Measurements from ENCODE around the gene STUM. TPM values are rescaled to one million over a fixed set of nuclear protein-coding genes. Genes with fewer than 3 reads are reported as not detected.

Gene STUM
- total RNA-seq, 2 donors from 2014 or later, result 1.0 to 3.2 TPM

DNA sequence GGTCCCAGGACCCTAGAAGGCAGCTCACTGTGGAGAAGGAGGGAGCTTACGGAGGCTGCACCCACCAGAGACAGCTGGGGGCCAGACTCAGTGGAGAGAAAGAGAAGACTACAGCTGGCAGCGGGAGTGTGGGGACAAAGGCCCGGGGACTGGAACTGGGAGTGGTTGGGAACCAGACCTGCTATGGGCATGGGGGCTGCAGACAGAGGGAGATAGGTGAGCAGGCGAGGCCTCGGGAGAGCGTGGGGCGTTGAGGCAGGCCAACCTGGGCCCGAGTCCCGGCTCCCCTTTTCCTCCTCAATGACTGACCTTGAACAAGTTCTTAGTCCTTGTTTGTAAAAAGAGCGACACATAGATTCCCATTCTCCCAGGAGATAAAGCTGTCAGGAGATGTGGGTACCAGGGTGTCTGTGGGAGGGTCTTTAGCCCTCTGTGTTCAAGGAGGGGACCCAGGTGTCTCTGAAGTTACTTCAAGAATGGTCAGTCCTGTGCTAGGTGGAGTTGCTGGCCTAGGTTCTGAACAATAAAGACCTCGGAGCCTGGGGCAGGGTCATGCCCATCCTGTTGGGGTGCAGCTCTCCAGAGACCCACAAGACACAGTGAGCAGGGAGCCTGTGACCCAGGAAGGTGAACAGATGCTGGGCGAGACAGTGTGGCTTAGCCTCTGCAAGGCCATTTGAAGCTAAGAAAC, 102.6 kb downstream of the STUM start:
- Histone ChIP-seq H3K36me3 (peaks cover 5% of the 10 kb centered on the region), H3K9ac (ENCODE audit: low read depth in 2 of 2, low read length in 2 of 2) (no peak overlapping the region), H3K4me3 (no peak overlapping the region), H3K4me1 (peaks cover 7% of the 10 kb centered on the region), H3K27ac (no peak overlapping the region), H3K9me3 (no peaks in the 10 kb centered on the region), H3K27me3 (no peaks in the 10 kb centered on the region)
- intact Hi-C loops (cut with DNase I), result no loop called here
- no peak for DNase-seq
- TF ChIP-seq, protein P1, sequence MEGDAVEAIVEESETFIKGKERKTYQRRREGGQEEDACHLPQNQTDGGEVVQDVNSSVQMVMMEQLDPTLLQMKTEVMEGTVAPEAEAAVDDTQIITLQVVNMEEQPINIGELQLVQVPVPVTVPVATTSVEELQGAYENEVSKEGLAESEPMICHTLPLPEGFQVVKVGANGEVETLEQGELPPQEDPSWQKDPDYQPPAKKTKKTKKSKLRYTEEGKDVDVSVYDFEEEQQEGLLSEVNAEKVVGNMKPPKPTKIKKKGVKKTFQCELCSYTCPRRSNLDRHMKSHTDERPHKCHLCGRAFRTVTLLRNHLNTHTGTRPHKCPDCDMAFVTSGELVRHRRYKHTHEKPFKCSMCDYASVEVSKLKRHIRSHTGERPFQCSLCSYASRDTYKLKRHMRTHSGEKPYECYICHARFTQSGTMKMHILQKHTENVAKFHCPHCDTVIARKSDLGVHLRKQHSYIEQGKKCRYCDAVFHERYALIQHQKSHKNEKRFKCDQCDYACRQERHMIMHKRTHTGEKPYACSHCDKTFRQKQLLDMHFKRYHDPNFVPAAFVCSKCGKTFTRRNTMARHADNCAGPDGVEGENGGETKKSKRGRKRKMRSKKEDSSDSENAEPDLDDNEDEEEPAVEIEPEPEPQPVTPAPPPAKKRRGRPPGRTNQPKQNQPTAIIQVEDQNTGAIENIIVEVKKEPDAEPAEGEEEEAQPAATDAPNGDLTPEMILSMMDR (IDR thresholded peaks at IDR 0.05), result no peak

DNA sequence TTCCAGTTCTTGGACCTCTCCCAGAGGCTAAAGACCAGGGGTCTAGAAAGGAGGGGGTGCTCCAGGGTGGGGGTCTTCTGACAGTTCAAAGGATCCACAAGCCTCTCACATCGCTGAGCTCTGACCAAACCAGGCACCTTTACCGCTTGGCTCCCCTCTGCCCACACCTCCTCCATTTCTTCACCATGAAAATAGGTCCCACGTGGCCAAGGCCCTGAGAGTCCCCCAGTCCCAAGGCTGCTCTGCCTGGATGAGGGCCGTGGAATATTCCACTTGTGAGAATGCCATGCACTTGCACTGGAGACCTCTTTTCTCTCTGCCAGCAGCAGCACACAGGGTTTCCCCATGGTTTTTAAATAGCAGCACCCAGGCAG, 103.2 kb downstream of the STUM start:
- no peak for DNase-seq
- Histone ChIP-seq H3K36me3 (peaks cover 1% of the 10 kb centered on the region), H3K4me3 (no peak overlapping the region), H3K27ac (no peak overlapping the region), H3K27me3 (no peaks in the 10 kb centered on the region), H3K9ac (ENCODE audit: low read depth in 2 of 2, low read length in 2 of 2) (no peak overlapping the region), H3K4me1 (peaks cover 13% of the 10 kb centered on the region), H3K9me3 (no peaks in the 10 kb centered on the region)
- intact Hi-C loops (cut with DNase I), result no loop called here
- TF ChIP-seq, protein P1 (IDR thresholded peaks at IDR 0.05), result no peak

- DNase-seq, result no peak
- H3K36me3 ChIP-seq, result no peaks in the 10 kb centered on the region
- H3K4me1 ChIP-seq, result peaks cover 16% of the 10 kb centered on the region
These were observed 104.0 kb downstream of the STUM start for GRCh38 chr1:226652613-226653012.

GRCh38 chr1:226653311-226653921, 104.9 kb downstream of the STUM start:
- no peaks in the 10 kb centered on the region for H3K27me3 ChIP-seq
- H3K9ac ChIP-seq (ENCODE audit: low read depth in 2 of 2, low read length in 2 of 2), result peak overlapping the region in 1 of 2 donors; percentile 21
- intact Hi-C loops (cut with DNase I), result no loop called here
- no peaks in the 10 kb centered on the region for H3K36me3 ChIP-seq
- H3K9me3 ChIP-seq, result no peaks in the 10 kb centered on the region
- H3K4me3 ChIP-seq, result no peak overlapping the region
- DNase-seq, result no peak
- peaks cover 16% of the 10 kb centered on the region for H3K4me1 ChIP-seq
- H3K27ac ChIP-seq, result no peak overlapping the region
- TF ChIP-seq, protein P1 (IDR thresholded peaks at IDR 0.05), result no peak

More at GRCh38 chr1:226652613-226653012, 104.0 kb downstream of the STUM start:
- no peaks in the 10 kb centered on the region for H3K9me3 ChIP-seq
- TF ChIP-seq, protein P1 (IDR thresholded peaks at IDR 0.05), result no peak
- no peak overlapping the region for H3K9ac ChIP-seq (ENCODE audit: low read depth in 2 of 2, low read length in 2 of 2)
- no peaks in the 10 kb centered on the region for H3K27me3 ChIP-seq
- intact Hi-C loops (cut with DNase I), result no loop called here
- no peak overlapping the region for H3K27ac ChIP-seq
- no peak overlapping the region for H3K4me3 ChIP-seq

- intact Hi-C loops (cut with DNase I), result no loop called here
- Histone ChIP-seq H3K4me1 (peaks cover 16% of the 10 kb centered on the region), H3K27ac (peak overlapping the region; percentile 31)
These were observed 105.6 kb downstream of the STUM start for GRCh38 chr1:226654046-226654667.

More at GRCh38 chr1:226654046-226654667, 105.6 kb downstream of the STUM start:
- H3K36me3 ChIP-seq, result no peaks in the 10 kb centered on the region
- TF ChIP-seq, protein P1 (IDR thresholded peaks at IDR 0.05), result no peak
- no peaks in the 10 kb centered on the region for H3K27me3 ChIP-seq
- H3K9me3 ChIP-seq, result no peaks in the 10 kb centered on the region
- H3K9ac ChIP-seq (ENCODE audit: low read depth in 2 of 2, low read length in 2 of 2), result peak overlapping the region in 1 of 2 donors; percentile 38
- H3K4me3 ChIP-seq, result no peak overlapping the region
- DNase-seq, result no peak
